ENCODE data around the gene NLRC3. TPM values are rescaled to one million over a fixed set of nuclear protein-coding genes. Genes with fewer than 3 reads are reported as not detected.

NLRC3 gene
- polyA plus RNA-seq, 1 of the 3 experiments (the other 2 are of a cell fraction): not detected

GRCh38 chr16:3607634-3608033 is 30.4 kb upstream of the NLRC3 start (continued):
- no peak for TF ChIP-seq IRF3 (IDR thresholded peaks at IDR 0.05; ENCODE audit: low read depth, low read length)
- TF ChIP-seq PBX3 (IDR thresholded peaks at IDR 0.05): no peak
- TF ChIP-seq NRF1 (IDR thresholded peaks at IDR 0.05; ENCODE audit: low read depth, low read length): no peak
- TF ChIP-seq CHD2 (IDR thresholded peaks at IDR 0.05; ENCODE audit: low read length, partially characterized antibody): no peak

DNA sequence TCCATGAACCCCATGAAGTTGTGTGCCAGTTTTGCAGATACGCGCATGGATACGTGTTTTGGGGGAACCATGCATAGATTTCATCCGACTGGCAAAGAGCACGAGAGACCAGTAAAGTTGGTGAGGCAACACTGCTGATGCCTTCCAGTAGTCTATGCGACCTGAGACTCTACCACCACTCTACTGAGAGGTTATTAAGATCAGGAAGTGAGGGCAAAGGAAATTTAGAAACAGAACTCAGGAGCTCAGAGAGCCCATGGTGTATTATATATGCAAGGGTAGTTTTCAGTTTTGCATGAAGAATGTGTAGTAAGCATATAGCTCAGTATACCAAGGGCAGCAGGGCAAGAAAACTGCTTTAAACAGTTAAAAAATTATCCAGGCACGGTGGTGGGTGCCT is 30.0 kb upstream of the NLRC3 start:
- Histone ChIP-seq H3K4me3 (ENCODE audit: low read depth in 2 of 2, low read length in 1 of 2) (no peak overlapping the region), H3K9me3 (no peaks in the 10 kb centered on the region)
- CTCF ChIA-PET: no interaction called here

GRCh38 chr16:3606441-3606840 is 29.2 kb upstream of the NLRC3 start:
- Histone ChIP-seq H3K79me2 (ENCODE audit: insufficient read depth) (peaks cover 9% of the 10 kb centered on the region; the same call in 1 of the 2 replicates), H3K27ac (ENCODE audit: low read depth in 2 of 2, low read length in 1 of 2) (no peak overlapping the region), H3K4me1 (ENCODE audit: control insufficient read depth in 1 of 2, insufficient read depth in 2 of 2, low read depth in 1 of 2, low read length in 1 of 2) (peaks cover 6% of the 10 kb centered on the region in 2 experiments), H4K20me1 (ENCODE audit: insufficient read depth) (no peaks in the 10 kb centered on the region), H3K4me2 (no peak overlapping the region), H3K4me3 (ENCODE audit: low read depth in 2 of 2, low read length in 1 of 2) (no peak overlapping the region), H3K9ac (no peak overlapping the region), H3F3A (replicated peaks; ENCODE audit: insufficient read depth) (no peaks in the 10 kb centered on the region), H2AFZ (ENCODE audit: low read depth) (no peak overlapping the region), H3K36me3 (replicated peaks in 1 of 2; ENCODE audit: control insufficient read depth in 1 of 2, insufficient read depth in 2 of 2, low read length in 1 of 2) (peaks cover 15 to 17% of the 10 kb centered on the region in 2 experiments), H3K27me3 (ENCODE audit: insufficient read depth) (no peaks in the 10 kb centered on the region), H3K9me2 (no peaks in the 10 kb centered on the region), H3K9me3 (no peaks in the 10 kb centered on the region)
- DNase-seq: no peak
- POLR2A ChIA-PET: no interaction called here
- CTCF ChIA-PET: no interaction called here
- WGBS (ENCODE audit: low lambda C conversion rate): 99% methylated on average over 11 of the region's 11 CpGs
- TF ChIP-seq, protein P1, sequence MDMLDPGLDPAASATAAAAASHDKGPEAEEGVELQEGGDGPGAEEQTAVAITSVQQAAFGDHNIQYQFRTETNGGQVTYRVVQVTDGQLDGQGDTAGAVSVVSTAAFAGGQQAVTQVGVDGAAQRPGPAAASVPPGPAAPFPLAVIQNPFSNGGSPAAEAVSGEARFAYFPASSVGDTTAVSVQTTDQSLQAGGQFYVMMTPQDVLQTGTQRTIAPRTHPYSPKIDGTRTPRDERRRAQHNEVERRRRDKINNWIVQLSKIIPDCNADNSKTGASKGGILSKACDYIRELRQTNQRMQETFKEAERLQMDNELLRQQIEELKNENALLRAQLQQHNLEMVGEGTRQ (IDR thresholded peaks at IDR 0.05; ENCODE audit: borderline replicate concordance, low read depth, low read length): no peak
- TF ChIP-seq PBX3 (IDR thresholded peaks at IDR 0.05) (no peak), FOXJ3 (CRISPR knock-in tag; IDR thresholded peaks at IDR 0.05) (no peak), RFX5 (IDR thresholded peaks at IDR 0.05; ENCODE audit: low read length) (no peak), NFIC (IDR thresholded peaks at IDR 0.05; ENCODE audit: borderline replicate concordance) (no peak)
- TF ChIP-seq, protein P2, sequence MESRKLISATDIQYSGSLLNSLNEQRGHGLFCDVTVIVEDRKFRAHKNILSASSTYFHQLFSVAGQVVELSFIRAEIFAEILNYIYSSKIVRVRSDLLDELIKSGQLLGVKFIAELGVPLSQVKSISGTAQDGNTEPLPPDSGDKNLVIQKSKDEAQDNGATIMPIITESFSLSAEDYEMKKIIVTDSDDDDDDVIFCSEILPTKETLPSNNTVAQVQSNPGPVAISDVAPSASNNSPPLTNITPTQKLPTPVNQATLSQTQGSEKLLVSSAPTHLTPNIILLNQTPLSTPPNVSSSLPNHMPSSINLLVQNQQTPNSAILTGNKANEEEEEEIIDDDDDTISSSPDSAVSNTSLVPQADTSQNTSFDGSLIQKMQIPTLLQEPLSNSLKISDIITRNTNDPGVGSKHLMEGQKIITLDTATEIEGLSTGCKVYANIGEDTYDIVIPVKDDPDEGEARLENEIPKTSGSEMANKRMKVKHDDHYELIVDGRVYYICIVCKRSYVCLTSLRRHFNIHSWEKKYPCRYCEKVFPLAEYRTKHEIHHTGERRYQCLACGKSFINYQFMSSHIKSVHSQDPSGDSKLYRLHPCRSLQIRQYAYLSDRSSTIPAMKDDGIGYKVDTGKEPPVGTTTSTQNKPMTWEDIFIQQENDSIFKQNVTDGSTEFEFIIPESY (IDR thresholded peaks at IDR 0.05; ENCODE audit: borderline replicate concordance, low read depth): no peak

More for the DNA sequence above, 30.0 kb upstream of the NLRC3 start:
- no peak overlapping the region for H2AFZ ChIP-seq (ENCODE audit: low read depth)
- H3K4me1 ChIP-seq (ENCODE audit: control insufficient read depth in 1 of 2, insufficient read depth in 2 of 2, low read depth in 1 of 2, low read length in 1 of 2): peaks cover 6% of the 10 kb centered on the region in 2 experiments
- peaks cover 8 to 14% of the 10 kb centered on the region in 2 experiments for H3K36me3 ChIP-seq (replicated peaks in 1 of 2; ENCODE audit: control insufficient read depth in 1 of 2, insufficient read depth in 2 of 2, low read length in 1 of 2)
- TF ChIP-seq FOXJ3 (CRISPR knock-in tag; IDR thresholded peaks at IDR 0.05): no peak
- no peak for TF ChIP-seq SMC3 (IDR thresholded peaks at IDR 0.05; ENCODE audit: low read depth, low read length)
- no peak for TF ChIP-seq NRF1 (IDR thresholded peaks at IDR 0.05; ENCODE audit: low read depth, low read length)
- no peak for TF ChIP-seq CHD2 (IDR thresholded peaks at IDR 0.05; ENCODE audit: low read length, partially characterized antibody)
- no peaks in the 10 kb centered on the region for H3K27me3 ChIP-seq (ENCODE audit: insufficient read depth)
- no peak overlapping the region for H3K27ac ChIP-seq (ENCODE audit: low read depth in 2 of 2, low read length in 1 of 2)
- no peaks in the 10 kb centered on the region for H4K20me1 ChIP-seq (ENCODE audit: insufficient read depth)
- H3K79me2 ChIP-seq (ENCODE audit: insufficient read depth): peaks cover 15% of the 10 kb centered on the region
- no peak for DNase-seq
- POLR2A ChIA-PET: no interaction called here
- no peaks in the 10 kb centered on the region for H3K9me2 ChIP-seq
- no peak overlapping the region for H3K9ac ChIP-seq
- no peaks in the 10 kb centered on the region for H3F3A ChIP-seq (replicated peaks; ENCODE audit: insufficient read depth)
- no peak overlapping the region for H3K4me2 ChIP-seq
- WGBS (ENCODE audit: low lambda C conversion rate): 86% methylated on average over 7 of the region's 7 CpGs
